ENCODE data around the gene USH1C.

USH1C gene

DNA sequence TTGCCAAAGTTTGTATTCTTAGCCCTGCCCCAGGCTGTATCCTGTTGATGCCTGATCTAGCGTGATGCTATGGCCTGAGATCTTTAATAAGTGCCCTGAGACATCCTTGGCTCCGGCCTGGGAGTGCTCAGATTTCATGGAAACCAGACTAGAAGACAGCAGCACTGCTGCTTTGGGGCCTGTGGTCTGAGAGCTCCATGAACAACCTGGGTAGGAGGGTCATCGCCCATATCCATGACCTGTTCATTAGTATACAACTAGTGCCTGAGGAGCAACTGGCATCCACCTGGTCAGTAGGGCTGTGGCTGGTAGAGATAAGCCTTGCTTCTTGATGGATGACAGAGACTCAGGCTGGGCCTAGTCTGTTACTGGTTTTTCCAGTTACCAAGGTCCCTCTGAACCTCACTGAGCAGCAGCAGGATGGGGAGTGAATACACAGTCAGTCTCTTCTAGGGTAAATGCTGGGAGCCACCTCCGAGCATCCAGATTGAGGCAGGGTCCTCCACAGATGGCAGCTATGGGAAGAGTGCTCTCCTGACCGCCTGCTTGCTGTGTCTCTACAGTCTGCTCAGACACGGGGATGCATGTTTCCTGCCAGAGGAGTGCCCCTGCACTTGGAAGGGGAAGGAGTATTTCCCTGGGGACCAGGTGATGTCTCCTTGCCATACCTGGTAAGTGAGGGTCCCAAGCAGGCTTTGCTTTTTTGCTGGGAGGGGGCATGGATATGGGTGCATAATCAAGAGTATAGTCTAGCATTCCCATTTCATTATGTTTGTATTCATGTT, 41.9 kb upstream of the USH1C start:
- TF ChIP-seq, protein P1, sequence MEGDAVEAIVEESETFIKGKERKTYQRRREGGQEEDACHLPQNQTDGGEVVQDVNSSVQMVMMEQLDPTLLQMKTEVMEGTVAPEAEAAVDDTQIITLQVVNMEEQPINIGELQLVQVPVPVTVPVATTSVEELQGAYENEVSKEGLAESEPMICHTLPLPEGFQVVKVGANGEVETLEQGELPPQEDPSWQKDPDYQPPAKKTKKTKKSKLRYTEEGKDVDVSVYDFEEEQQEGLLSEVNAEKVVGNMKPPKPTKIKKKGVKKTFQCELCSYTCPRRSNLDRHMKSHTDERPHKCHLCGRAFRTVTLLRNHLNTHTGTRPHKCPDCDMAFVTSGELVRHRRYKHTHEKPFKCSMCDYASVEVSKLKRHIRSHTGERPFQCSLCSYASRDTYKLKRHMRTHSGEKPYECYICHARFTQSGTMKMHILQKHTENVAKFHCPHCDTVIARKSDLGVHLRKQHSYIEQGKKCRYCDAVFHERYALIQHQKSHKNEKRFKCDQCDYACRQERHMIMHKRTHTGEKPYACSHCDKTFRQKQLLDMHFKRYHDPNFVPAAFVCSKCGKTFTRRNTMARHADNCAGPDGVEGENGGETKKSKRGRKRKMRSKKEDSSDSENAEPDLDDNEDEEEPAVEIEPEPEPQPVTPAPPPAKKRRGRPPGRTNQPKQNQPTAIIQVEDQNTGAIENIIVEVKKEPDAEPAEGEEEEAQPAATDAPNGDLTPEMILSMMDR (conservative IDR thresholded peaks at IDR 0.05; ENCODE audit: low read depth, low read length), result no peak
- H3K4me3 ChIP-seq (ENCODE audit: low read depth, low read length), result no peak overlapping the region
- no peak for DNase-seq (ENCODE audit: low read depth)

DNA sequence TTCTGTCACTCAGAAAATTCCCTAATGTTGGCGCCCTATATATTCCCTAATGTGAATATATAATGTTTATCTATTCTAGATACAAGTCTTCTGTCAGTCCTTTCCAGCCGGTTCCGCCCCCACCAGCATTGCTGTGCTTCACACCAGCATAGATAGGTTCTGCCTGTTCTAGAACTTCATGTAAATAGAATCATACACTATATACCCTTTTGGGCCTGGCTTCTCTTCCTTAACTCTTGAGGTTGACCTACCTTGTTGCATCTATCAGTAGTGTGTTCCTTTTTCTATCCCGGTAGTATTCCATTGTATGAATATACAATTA, 37.5 kb upstream of the USH1C start:
- no peak overlapping the region for H3K4me3 ChIP-seq (ENCODE audit: low read depth, low read length)
- TF ChIP-seq, protein P1 (conservative IDR thresholded peaks at IDR 0.05; ENCODE audit: low read depth, low read length), result no peak
- no peak for DNase-seq (ENCODE audit: low read depth)

DNA sequence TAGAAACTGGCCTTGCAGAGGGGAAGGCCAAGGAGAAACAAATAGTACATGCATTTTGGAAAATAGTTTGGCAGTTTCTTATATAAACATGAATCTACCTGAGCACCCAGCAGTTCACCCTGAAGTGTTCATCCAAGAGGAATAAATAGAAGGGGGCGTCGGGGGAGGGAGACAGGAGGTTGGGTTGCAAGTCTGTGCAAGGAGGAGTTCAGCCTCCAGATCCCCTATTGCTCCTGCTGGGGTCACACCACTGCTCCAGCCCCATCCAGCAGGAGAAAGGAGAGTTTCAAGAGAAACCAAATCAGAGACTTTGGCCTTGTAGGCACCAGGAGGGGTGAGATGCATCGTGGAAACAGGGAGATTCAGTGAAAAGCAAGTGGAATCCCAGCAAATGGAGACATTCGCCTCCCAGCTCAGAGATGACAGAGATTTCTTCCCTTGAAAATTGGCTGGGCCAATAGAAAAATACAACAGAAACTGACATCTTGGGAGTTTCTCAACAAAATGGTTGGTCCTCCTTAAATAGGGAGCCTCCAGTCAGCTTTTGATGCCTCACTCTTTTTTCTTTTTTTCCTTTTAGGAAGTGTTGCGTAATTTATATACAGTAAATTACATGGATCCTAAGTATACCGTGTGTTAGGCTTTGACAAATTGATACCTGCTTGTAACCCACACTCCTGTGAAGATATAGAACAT, 37.0 kb upstream of the USH1C start:
- TF ChIP-seq, protein P1 (conservative IDR thresholded peaks at IDR 0.05; ENCODE audit: low read depth, low read length), result no peak
- no peak overlapping the region for H3K4me3 ChIP-seq (ENCODE audit: low read depth, low read length)
- no peak for DNase-seq (ENCODE audit: low read depth)

DNA sequence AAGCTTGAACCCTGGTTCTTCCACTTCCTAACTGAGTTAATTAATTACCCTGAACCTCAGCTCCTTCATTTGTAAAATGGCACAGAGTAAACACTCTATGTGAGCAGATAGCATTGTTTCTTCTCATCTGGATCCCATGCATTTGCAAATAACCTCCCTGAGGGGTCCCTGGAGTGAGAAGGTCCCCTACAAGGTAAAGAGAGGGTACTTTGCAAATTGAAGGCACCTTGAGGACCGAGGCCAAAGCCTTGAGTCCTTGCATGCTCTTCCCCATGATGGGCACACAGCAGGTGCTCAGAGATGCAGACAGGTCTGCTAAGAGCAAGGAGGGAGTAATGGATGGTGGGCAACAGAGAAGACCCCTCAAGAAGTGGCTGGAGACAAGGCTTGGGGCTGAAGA, 36.1 kb upstream of the USH1C start:
- no peak overlapping the region for H3K4me3 ChIP-seq (ENCODE audit: low read depth, low read length)
- DNase-seq (ENCODE audit: low read depth), result no peak
- TF ChIP-seq, protein P1 (conservative IDR thresholded peaks at IDR 0.05; ENCODE audit: low read depth, low read length), result no peak

DNA sequence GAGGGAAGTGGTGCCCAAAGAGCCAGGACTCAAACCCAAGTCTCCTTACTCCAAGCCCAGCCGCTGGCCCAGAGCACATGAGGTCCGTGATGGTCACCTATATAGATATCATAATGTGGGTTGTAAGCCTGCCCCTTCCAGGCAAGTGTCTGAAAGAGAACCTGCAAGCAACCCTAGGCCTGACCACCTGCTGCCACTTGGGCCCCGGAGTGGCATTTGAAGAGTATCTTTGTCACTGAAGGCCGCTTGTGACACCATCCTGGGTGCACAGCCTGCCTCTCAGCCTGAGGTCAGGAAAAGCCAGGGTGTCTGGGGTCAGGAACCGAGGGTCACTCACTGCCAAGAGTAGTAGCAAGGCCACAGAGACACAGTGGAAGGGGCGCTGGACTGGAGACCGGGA, 35.2 kb upstream of the USH1C start:
- DNase-seq (ENCODE audit: low read depth), result no peak
- TF ChIP-seq, protein P1 (conservative IDR thresholded peaks at IDR 0.05; ENCODE audit: low read depth, low read length), result no peak
- no peak overlapping the region for H3K4me3 ChIP-seq (ENCODE audit: low read depth, low read length)

DNA sequence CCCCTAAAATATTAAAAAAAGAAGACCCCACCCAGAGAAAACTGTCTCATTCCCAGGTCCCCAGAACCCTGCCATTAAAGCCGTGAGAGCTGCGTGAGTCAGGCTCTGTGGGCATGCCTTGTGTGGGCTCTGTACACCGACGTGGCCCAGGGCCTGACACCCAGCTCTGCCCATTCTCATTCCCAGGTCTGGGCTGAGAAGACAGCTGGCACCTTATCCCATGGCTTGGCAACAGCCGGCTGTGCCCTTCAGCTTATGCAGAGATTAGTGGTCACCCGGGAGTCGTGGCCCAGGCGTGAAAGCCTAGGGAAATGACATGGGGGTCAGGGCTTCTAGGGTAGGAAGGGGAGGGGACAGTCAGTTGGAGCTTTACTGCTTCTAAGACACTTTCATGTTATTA, 34.7 kb upstream of the USH1C start:
- DNase-seq (ENCODE audit: low read depth), result no peak
- TF ChIP-seq, protein P1 (conservative IDR thresholded peaks at IDR 0.05; ENCODE audit: low read depth, low read length), result no peak
- no peak overlapping the region for H3K4me3 ChIP-seq (ENCODE audit: low read depth, low read length)

DNA sequence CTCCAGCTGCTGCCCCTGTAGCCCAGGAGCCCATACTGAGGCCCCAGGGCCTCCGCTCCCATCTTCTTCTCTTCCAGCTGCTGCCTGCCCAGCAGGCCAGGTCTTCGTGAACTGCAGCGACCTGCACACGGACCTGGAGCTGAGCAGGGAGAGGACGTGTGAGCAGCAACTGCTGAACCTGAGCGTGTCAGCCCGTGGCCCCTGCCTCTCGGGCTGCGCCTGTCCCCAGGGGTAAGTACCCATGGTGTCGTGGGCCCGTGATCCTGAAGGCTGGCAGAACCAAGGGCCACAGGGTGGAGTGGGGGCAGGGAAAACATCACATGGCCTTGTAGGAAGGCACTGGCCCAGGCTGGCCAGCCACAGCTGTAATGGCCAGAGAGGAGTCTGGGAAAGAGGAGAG, 34.1 kb upstream of the USH1C start:
- H3K4me3 ChIP-seq (ENCODE audit: low read depth, low read length), result no peak overlapping the region
- TF ChIP-seq, protein P1 (conservative IDR thresholded peaks at IDR 0.05; ENCODE audit: low read depth, low read length), result no peak
- no peak for DNase-seq (ENCODE audit: low read depth)
